B cell (primary cell): ENCODE measurements around the gene CYP27B1. TPM values are rescaled to one million over a fixed set of nuclear protein-coding genes. Genes with fewer than 3 reads are reported as not detected.

Experiments used
- ATAC-seq: fragments of 200-7000 bp; cut with Tn5 transposase; one replicate; pipeline ENCODE4 v1.10.0; 2021; ENCODE audit warnings: low read depth, mild to moderate bottlenecking, moderate number of reproducible peaks, moderate library complexity
- CTCF ChIA-PET: fragments of 350-600 bp; sonication (Branson Sonifier 250); formaldehyde crosslinking; loops from one replicate; lab custom pipeline; 2021; ENCODE audit warnings: antibody characterized with exemption, inconsistent platforms; lab: Charles Lee
- POLR2A ChIA-PET: fragments of 350-600 bp; sonication (Branson Sonifier 250); formaldehyde crosslinking; loops from one replicate; lab custom pipeline; 2021; ENCODE audit warnings: antibody characterized with exemption; lab: Charles Lee
- DNase-seq: peaks from one replicate; pipeline ENCODE4 v3.0.0; 2013
- H2AFZ ChIP-seq: 2 replicates; pipeline ENCODE4 v1.6.1; 2012; ENCODE audit warnings: mild to moderate bottlenecking, low read depth, low read length; ENCODE audit not compliant: insufficient read depth, poor library complexity, severe bottlenecking
- H3K27ac ChIP-seq, 2 donors: 1 replicate in 1 of 2; 2 replicates in 1 of 2; pipeline ENCODE4 v1.5.1; 2012 to 2013; ENCODE audit warnings: low read length in 2 of 2, mild to moderate bottlenecking in 2 of 2, moderate library complexity in 1 of 2
- H3K27me3 ChIP-seq, 4 experiments: fragments of 200-600 bp in 1 of 4; sonication (generic) in 1 of 4; replicated peaks in 1 of 4; 1 replicate in 2 of 4; 2 replicates in 2 of 4; pipeline versions ENCODE4 v1.6.1 to v1.7.0; 2013 to 2016; ENCODE audit warnings: low read length in 3 of 4, mild to moderate bottlenecking in 2 of 4, mixed read lengths in 1 of 4, moderate library complexity in 1 of 4; ENCODE audit not compliant: insufficient read depth in 4 of 4, control insufficient read depth in 3 of 4; ENCODE audit errors: control extremely low read depth in 1 of 4
- H3K36me3 ChIP-seq, 2 experiments: replicated peaks in 1 of 2; 1 replicate in 1 of 2; 2 replicates in 1 of 2; pipeline versions ENCODE4 v1.6.1 to v1.7.1; 2013; ENCODE audit warnings: low read length in 1 of 2; ENCODE audit not compliant: insufficient read depth in 2 of 2, control insufficient read depth in 1 of 2; ENCODE audit errors: control extremely low read depth in 1 of 2, extremely low read depth in 1 of 2
- H3K4me1 ChIP-seq, 2 donors: fragments of 200-600 bp in 1 of 2; sonication (generic) in 1 of 2; 1 replicate in 1 of 2; 2 replicates in 1 of 2; pipeline versions ENCODE4 v1.5.1 to v1.6.1; 2013 to 2017; ENCODE audit warnings: low read length in 2 of 2; ENCODE audit not compliant: control insufficient read depth in 2 of 2, insufficient read depth in 2 of 2
- H3K4me2 ChIP-seq: replicated peaks from 2 replicates; pipeline ENCODE3; 2012; ENCODE audit warnings: mild to moderate bottlenecking, low read depth, low read length; ENCODE audit not compliant: poor library complexity, severe bottlenecking
- H3K4me3 ChIP-seq, 5 experiments: fragments of 200-600 bp in 1 of 5; sonication (generic) in 1 of 5; 1 replicate in 3 of 5; 2 replicates in 2 of 5; pipeline versions ENCODE4 v1.5.1 to v1.7.0; 2011 to 2016; ENCODE audit warnings: low read length in 4 of 5, mild to moderate bottlenecking in 4 of 5, low read depth in 2 of 5, control low read depth in 1 of 5, moderate library complexity in 1 of 5; ENCODE audit not compliant: insufficient read depth in 1 of 5; ENCODE audit errors: control extremely low read depth in 1 of 5, extremely low read depth in 1 of 5
- H3K79me2 ChIP-seq: fragments of 200-600 bp; sonication (generic); one replicate; pipeline ENCODE4 v1.6.0; 2016; ENCODE audit warnings: low read length; ENCODE audit not compliant: control insufficient read depth, insufficient read depth
- H3K9ac ChIP-seq: fragments of 200-600 bp; sonication (generic); 2 replicates; pipeline ENCODE4 v1.6.1; 2017; ENCODE audit warnings: mild to moderate bottlenecking, low read length, moderate library complexity
- H3K9me3 ChIP-seq, 3 donors: one replicate each; pipeline versions ENCODE4 v1.6.1 to v1.7.1; 2013; ENCODE audit warnings: low read length in 2 of 3; ENCODE audit not compliant: control insufficient read depth in 2 of 3, insufficient read depth in 1 of 3; ENCODE audit errors: control extremely low read depth in 1 of 3
- H4K20me1 ChIP-seq: 2 replicates; pipeline ENCODE4 v1.6.0; 2012; ENCODE audit warnings: mild to moderate bottlenecking, low read length; ENCODE audit not compliant: insufficient read depth, control insufficient read depth, poor library complexity, severe bottlenecking
- H3K27ac Mint-ChIP-seq: one replicate; pipeline ENCODE4 v1.8.0; 2021; ENCODE audit warnings: mixed read lengths
- H3K27me3 Mint-ChIP-seq: one replicate; pipeline ENCODE4 v1.8.0; 2021; ENCODE audit warnings: mixed read lengths
- H3K4me1 Mint-ChIP-seq: one replicate; pipeline ENCODE4 v1.8.0; 2021; ENCODE audit warnings: mixed read lengths
- H3K4me3 Mint-ChIP-seq: one replicate; pipeline ENCODE4 v1.8.0; 2021; ENCODE audit warnings: mixed read lengths
- H3K9me3 Mint-ChIP-seq: one replicate; pipeline ENCODE4 v1.8.0; 2022; ENCODE audit warnings: mixed read lengths; ENCODE audit not compliant: insufficient read depth
- CTCF ChIP-seq: fragments of 200-600 bp; IDR thresholded peaks from one replicate; pipeline ENCODE4 v1.8.0; 2022; ENCODE audit warnings: antibody characterized with exemption, mild to moderate bottlenecking
- EZH2 ChIP-seq: IDR thresholded peaks from 2 replicates; pipeline ENCODE4 v1.6.1; 2012; ENCODE audit warnings: borderline replicate concordance, low read depth, mild to moderate bottlenecking, moderate library complexity, low read length; ENCODE audit not compliant: insufficient read depth, poor library complexity, severe bottlenecking
- WGBS: methylation state at CpG from one replicate; pipeline ENCODE4 v1.1.5; 2013; ENCODE audit warnings: missing lambda C conversion rate; ENCODE audit not compliant: insufficient coverage; 5-methylcytosine and 5-hydroxymethylcytosine counted together
- intact Hi-C: fragments of 100-400 bp; cut with micrococcal nuclease; formaldehyde crosslinking; loops from one replicate; pipeline ENCODE4 v1.10.0; 2022
- polyA plus RNA-seq: library from polyadenylated mRNA; depleted of rRNA; stranded (reverse); fragments of >200 nt; gene quantifications from 2 replicates; pipeline ENCODE4 v1.2.3, GENCODE V29; 2012
- total RNA-seq, 2 donors: library from RNA; stranded (reverse); fragments of 120-200 nt in 1 of 2; gene quantifications; 1 replicate in 1 of 2; 2 replicates in 1 of 2; pipeline versions ENCODE4 v1.2.3 to v1.2.4, GENCODE V29; 2013 to 2022

CYP27B1 gene
- total and polyA plus RNA-seq, 2 donors (not counting 1 experiment from before 2014, with no cell fraction given): 0.66 to 0.79 TPM

GRCh38 chr12:57782608-57783465 lies 16.0 kb upstream of the CYP27B1 start, which contains the start of gene TSFM:
TSS of gene TSFM (plus strand) at chr12:57782787. CDS start at chr12:57782802, 15 bp downstream.
- under 1% methylated on average over 45 of the region's 45 CpGs for WGBS
- peak within 1 kb of the TSS; percentile 94 for H3K9ac ChIP-seq

More at GRCh38 chr12:57782608-57783465, 16.0 kb upstream of the CYP27B1 start, which contains the start of gene TSFM:
- H3K4me1 ChIP-seq: peaks cover 9 to 17% of the 10 kb centered on the region in 2 donors
- ChIA-PET POLR2A (interaction anchor here (0.7 to 0.8 kb wide), 2 partner anchors 36 to 278 kb away, joined by 3 to 5 read pairs; no protein-coding TSS in a partner anchor), CTCF (interaction anchor here (0.6 to 6.9 kb wide), 17 partner anchors 11 to 127 kb away, joined by 3 to 59 read pairs (median 4); partner anchors contain the start of genes CYP27B1, EEF1AKMT3, MARCHF9 and METTL1)
- H3K79me2 ChIP-seq: peaks cover 25% of the 10 kb centered on the region
- Mint-ChIP-seq H3K4me3 (peak within 1 kb of the TSS; percentile 100), H3K9me3 (no peaks in the 10 kb centered on the region), H3K27me3 (no peaks in the 10 kb centered on the region), H3K4me1 (peaks cover 18% of the 10 kb centered on the region), H3K27ac (peak within 1 kb of the TSS; percentile 96)
- peak within 1 kb of the TSS; percentile 91 for H2AFZ ChIP-seq
- ATAC-seq (peak; percentile 99), DNase-seq (peak; percentile 96)
- H3K27me3 ChIP-seq: no peaks in the 10 kb centered on the region
- intact Hi-C loops: loop anchor here (1.0 to 5.0 kb wide), 5 partner anchors 11 to 122 kb away; partner anchors contain the start of genes EEF1AKMT3 and METTL1
- H3K27ac ChIP-seq: peak within 1 kb of the TSS; percentile 45 to 77
- no peaks in the 10 kb centered on the region for H3K9me3 ChIP-seq
- H3K4me3 ChIP-seq: peak within 1 kb of the TSS; percentile 83 to 100 (median 98)
- no peaks in the 10 kb centered on the region for H4K20me1 ChIP-seq
- TF ChIP-seq EZH2 (no peak), CTCF (peak; percentile 94)
- H3K4me2 ChIP-seq: peak within 1 kb of the TSS; percentile 98
- peaks cover 9 to 26% of the 10 kb centered on the region in 2 experiments for H3K36me3 ChIP-seq
